GM12878 (cell line): ENCODE data around the gene MOXD1. TPM values are rescaled to one million over a fixed set of nuclear protein-coding genes. Genes with fewer than 3 reads are reported as not detected.

Experiments used
- ASH2L ChIP-seq: fragments of 300-600, 200-600 bp; sonication (generic); IDR thresholded peaks from 2 replicates; pipeline ENCODE4 v1.6.1; 2017; ENCODE audit warnings: low read depth, mild to moderate bottlenecking, borderline replicate concordance
- ATF7 ChIP-seq: fragments of 450-650 bp; IDR thresholded peaks from 2 replicates; pipeline ENCODE4 v1.6.1; 2016; ENCODE audit warnings: low read depth, mild to moderate bottlenecking
- BHLHE40 ChIP-seq, 2 experiments: fragments of 450-650 bp in 1 of 2; IDR thresholded peaks; 2 replicates each; pipeline ENCODE4 v1.6.1; 2011 to 2017; ENCODE audit warnings: low read depth in 2 of 2, borderline replicate concordance in 1 of 2, improper control_type of control experiment in 1 of 2, low read length in 1 of 2, mild to moderate bottlenecking in 1 of 2
- CREM ChIP-seq: IDR thresholded peaks from 2 replicates; pipeline ENCODE4 v1.6.1; 2014; ENCODE audit warnings: antibody characterized with exemption, low read depth
- ELK1 ChIP-seq: IDR thresholded peaks from 2 replicates; pipeline ENCODE4 v1.6.1; 2012; ENCODE audit warnings: low read depth, low read length, improper control_type of control experiment
- HDGF ChIP-seq: fragments of 450-650 bp; IDR thresholded peaks from 2 replicates; pipeline ENCODE4 v1.6.1; 2016; ENCODE audit warnings: antibody characterized with exemption
- IRF3 ChIP-seq: fragments of 450-650 bp; IDR thresholded peaks from 2 replicates; pipeline ENCODE4 v1.6.1; 2014; ENCODE audit warnings: mild to moderate bottlenecking
- JUND ChIP-seq: IDR thresholded peaks from 2 replicates; pipeline ENCODE4 v1.6.1; 2012; ENCODE audit warnings: low read depth, mild to moderate bottlenecking, low read length, improper control_type of control experiment, moderate library complexity
- MYB ChIP-seq: fragments of 150-350 bp; IDR thresholded peaks from 2 replicates; pipeline ENCODE4 v1.6.1; 2014; ENCODE audit warnings: mild to moderate bottlenecking, low read depth, low read length, borderline replicate concordance
- NFYA ChIP-seq: IDR thresholded peaks from 2 replicates; pipeline ENCODE4 v1.6.1; 2011; ENCODE audit warnings: low read depth, mild to moderate bottlenecking, low read length, improper control_type of control experiment, borderline replicate concordance
- NR2C2 ChIP-seq: IDR thresholded peaks from 2 replicates; pipeline ENCODE4 v1.6.1; 2011; ENCODE audit warnings: borderline replicate concordance, low read depth; ENCODE audit not compliant: control insufficient read depth, insufficient read length
- POLR2AphosphoS2 ChIP-seq: IDR thresholded peaks from 2 replicates; pipeline ENCODE4 v1.6.1; 2011; ENCODE audit warnings: low read depth, mild to moderate bottlenecking, low read length, improper control_type of control experiment, moderate library complexity
- RAD21 ChIP-seq: IDR thresholded peaks from 2 replicates; pipeline ENCODE4 v1.6.1; 2011; ENCODE audit warnings: mild to moderate bottlenecking, low read depth, low read length, moderate library complexity; ENCODE audit not compliant: insufficient read depth
- SIN3A ChIP-seq: IDR thresholded peaks from 2 replicates; pipeline ENCODE4 v1.6.1; 2012; ENCODE audit warnings: low read depth, low read length, improper control_type of control experiment
- SKIL ChIP-seq: fragments of 450-650 bp; IDR thresholded peaks from 2 replicates; pipeline ENCODE4 v1.6.1; 2017; ENCODE audit warnings: mild to moderate bottlenecking, low read depth, inconsistent platforms; ENCODE audit not compliant: poor library complexity, severe bottlenecking
- SP1 ChIP-seq: IDR thresholded peaks from one replicate; pipeline ENCODE4 v1.6.1; 2011; ENCODE audit warnings: low read depth, low read length
- TARDBP ChIP-seq: IDR thresholded peaks from 2 replicates; pipeline ENCODE4 v1.6.1; 2016; ENCODE audit warnings: borderline replicate concordance
- ZNF207 ChIP-seq: fragments of 450-650 bp; IDR thresholded peaks from 2 replicates; pipeline ENCODE4 v1.6.1; 2014; ENCODE audit warnings: antibody characterized with exemption, mild to moderate bottlenecking, borderline replicate concordance
- ZNF24 ChIP-seq: fragments of 450-650 bp; IDR thresholded peaks from 2 replicates; pipeline ENCODE4 v1.6.1; 2017; ENCODE audit warnings: antibody characterized with exemption, mild to moderate bottlenecking
- polyA plus RNA-seq, 11 experiments: library from polyadenylated mRNA; depleted of rRNA in 4 of 11; unstranded in 6 of 11; stranded (reverse) in 5 of 11; fragments of >200 nt; fragmentation: Nextera tagmentation in 4 of 11; fragmentation: Illumina TruSeq in 1 of 11; extraction: Ambion mirVana in 4 of 11; extraction: Trizol in 1 of 11; gene quantifications; 1 replicate in 1 of 11; 2 replicates in 10 of 11; pipeline versions ENCODE4 v1.2.1 to v1.2.3, GENCODE V29; 2011 to 2016; ENCODE audit warnings: inconsistent platforms in 2 of 11, missing spikeins in 2 of 11, low read depth in 1 of 11
- total RNA-seq, 4 experiments: library from RNA; depleted of rRNA in 3 of 4; stranded (reverse); fragments of >200 nt in 3 of 4; fragmentation: Illumina TruSeq in 1 of 4; extraction: Trizol in 1 of 4; gene quantifications; 2 replicates each; pipeline versions ENCODE4 v1.2.1 to v1.2.3, GENCODE V29; 2013 to 2021
- TF ChIP-seq, protein P1 (sequence below): IDR thresholded peaks from 2 replicates; pipeline ENCODE4 v1.6.1; 2012; ENCODE audit warnings: mild to moderate bottlenecking, low read depth, low read length
- TF ChIP-seq, protein P2 (sequence below): fragments of 450-650 bp; IDR thresholded peaks from 2 replicates; pipeline ENCODE4 v1.6.1; 2016; ENCODE audit warnings: mild to moderate bottlenecking

The MOXD1 gene
- total and polyA plus RNA-seq, 10 of the 15 experiments (the other 5 are each of a cell fraction or from before 2014, with no cell fraction given): 0.03 to 2.1 (median 0.64) TPM

- TF ChIP-seq, protein P1, sequence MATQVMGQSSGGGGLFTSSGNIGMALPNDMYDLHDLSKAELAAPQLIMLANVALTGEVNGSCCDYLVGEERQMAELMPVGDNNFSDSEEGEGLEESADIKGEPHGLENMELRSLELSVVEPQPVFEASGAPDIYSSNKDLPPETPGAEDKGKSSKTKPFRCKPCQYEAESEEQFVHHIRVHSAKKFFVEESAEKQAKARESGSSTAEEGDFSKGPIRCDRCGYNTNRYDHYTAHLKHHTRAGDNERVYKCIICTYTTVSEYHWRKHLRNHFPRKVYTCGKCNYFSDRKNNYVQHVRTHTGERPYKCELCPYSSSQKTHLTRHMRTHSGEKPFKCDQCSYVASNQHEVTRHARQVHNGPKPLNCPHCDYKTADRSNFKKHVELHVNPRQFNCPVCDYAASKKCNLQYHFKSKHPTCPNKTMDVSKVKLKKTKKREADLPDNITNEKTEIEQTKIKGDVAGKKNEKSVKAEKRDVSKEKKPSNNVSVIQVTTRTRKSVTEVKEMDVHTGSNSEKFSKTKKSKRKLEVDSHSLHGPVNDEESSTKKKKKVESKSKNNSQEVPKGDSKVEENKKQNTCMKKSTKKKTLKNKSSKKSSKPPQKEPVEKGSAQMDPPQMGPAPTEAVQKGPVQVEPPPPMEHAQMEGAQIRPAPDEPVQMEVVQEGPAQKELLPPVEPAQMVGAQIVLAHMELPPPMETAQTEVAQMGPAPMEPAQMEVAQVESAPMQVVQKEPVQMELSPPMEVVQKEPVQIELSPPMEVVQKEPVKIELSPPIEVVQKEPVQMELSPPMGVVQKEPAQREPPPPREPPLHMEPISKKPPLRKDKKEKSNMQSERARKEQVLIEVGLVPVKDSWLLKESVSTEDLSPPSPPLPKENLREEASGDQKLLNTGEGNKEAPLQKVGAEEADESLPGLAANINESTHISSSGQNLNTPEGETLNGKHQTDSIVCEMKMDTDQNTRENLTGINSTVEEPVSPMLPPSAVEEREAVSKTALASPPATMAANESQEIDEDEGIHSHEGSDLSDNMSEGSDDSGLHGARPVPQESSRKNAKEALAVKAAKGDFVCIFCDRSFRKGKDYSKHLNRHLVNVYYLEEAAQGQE: no peak
- no peak for TF ChIP-seq IRF3
- peak; percentile 55; the same call in 1 of the 2 replicates for TF ChIP-seq CREM
- no peak for TF ChIP-seq JUND
- peak; percentile 8 for TF ChIP-seq SP1
- TF ChIP-seq SIN3A: no peak
- TF ChIP-seq TARDBP: no peak
- no peak for TF ChIP-seq HDGF
- TF ChIP-seq POLR2AphosphoS2: no peak
- no peak for TF ChIP-seq ELK1
- no peak for TF ChIP-seq MYB
- TF ChIP-seq ZNF24: no peak
- TF ChIP-seq NFYA: no peak
- TF ChIP-seq ATF7: peak; percentile 26; the same call in 1 of the 2 replicates
- no peak for TF ChIP-seq ASH2L
- TF ChIP-seq SKIL: no peak
- TF ChIP-seq BHLHE40 (IDR thresholded peaks at IDR 0.05; ENCODE audit: borderline replicate concordance in 1 of 2, low read depth in 2 of 2, low read length in 1 of 2): no peak
- no peak for TF ChIP-seq ZNF207
- no peak for TF ChIP-seq RAD21
- TF ChIP-seq NR2C2: no peak
- TF ChIP-seq, protein P2, sequence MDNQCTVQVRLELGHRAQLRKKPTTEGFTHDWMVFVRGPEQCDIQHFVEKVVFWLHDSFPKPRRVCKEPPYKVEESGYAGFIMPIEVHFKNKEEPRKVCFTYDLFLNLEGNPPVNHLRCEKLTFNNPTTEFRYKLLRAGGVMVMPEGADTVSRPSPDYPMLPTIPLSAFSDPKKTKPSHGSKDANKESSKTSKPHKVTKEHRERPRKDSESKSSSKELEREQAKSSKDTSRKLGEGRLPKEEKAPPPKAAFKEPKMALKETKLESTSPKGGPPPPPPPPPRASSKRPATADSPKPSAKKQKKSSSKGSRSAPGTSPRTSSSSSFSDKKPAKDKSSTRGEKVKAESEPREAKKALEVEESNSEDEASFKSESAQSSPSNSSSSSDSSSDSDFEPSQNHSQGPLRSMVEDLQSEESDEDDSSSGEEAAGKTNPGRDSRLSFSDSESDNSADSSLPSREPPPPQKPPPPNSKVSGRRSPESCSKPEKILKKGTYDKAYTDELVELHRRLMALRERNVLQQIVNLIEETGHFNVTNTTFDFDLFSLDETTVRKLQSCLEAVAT: no peak
Observed at GRCh38 chr6:132405143-132405915, 4.1 kb upstream of the MOXD1 start (continued).
